ENCODE data around the gene MED4. TPM values are rescaled to one million over a fixed set of nuclear protein-coding genes. Genes with fewer than 3 reads are reported as not detected.

MED4 gene
- total and polyA plus RNA-seq, 2 experiments from 2014 or later: 29.0 to 92.5 TPM

DNA sequence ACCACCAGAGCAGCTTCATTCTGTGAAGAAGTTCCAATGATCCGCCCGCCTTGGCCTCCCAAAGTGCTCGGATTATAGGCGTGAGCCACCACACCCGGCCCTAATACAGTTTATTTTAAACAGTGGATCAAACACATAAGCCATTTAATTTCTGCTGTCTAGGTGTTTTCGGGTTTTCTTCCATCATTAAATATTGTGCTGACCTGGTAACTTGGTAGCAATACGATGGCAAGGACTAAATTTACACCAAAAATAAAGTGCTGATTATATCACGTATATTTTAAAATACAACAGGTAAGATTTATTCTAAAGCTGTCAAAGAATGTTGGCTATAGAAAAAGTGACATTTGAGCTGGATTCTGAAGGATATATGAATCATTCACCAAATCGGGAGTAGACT, 1.3 kb downstream of the MED4 start (continued):
- no peak for TF ChIP-seq CTCF (conservative IDR thresholded peaks at IDR 0.05; ENCODE audit: low read depth in 2 of 2)
- TF ChIP-seq, protein P1, sequence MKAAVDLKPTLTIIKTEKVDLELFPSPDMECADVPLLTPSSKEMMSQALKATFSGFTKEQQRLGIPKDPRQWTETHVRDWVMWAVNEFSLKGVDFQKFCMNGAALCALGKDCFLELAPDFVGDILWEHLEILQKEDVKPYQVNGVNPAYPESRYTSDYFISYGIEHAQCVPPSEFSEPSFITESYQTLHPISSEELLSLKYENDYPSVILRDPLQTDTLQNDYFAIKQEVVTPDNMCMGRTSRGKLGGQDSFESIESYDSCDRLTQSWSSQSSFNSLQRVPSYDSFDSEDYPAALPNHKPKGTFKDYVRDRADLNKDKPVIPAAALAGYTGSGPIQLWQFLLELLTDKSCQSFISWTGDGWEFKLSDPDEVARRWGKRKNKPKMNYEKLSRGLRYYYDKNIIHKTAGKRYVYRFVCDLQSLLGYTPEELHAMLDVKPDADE (IDR thresholded peaks at IDR 0.05): no peak

DNA sequence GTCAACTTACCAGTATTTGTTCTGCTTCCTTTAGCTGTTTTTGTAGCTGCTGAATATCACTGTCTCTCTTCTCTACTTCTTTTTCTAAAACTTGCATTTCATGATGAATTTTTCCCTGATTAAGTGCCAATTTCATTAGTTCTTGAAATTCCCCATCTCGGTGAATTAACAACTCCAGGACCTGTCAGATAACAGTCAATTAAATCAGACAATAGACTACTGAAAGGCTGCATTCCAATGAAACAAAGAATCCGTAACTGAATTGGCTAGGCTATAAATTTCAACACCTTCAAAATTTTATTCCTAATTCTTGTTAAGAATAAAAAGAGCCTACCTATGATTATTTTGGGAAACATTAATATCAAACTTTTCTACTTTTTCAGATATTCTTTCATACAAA, 8.6 kb downstream of the MED4 start:
- Histone ChIP-seq H3K9me2 (ENCODE audit: insufficient read depth) (no peaks in the 10 kb centered on the region), H3K4me3 (no peak overlapping the region), H3K4me1 (ENCODE audit: insufficient read depth) (no peaks in the 10 kb centered on the region), H2AFZ (no peak overlapping the region), H3K27me3 (ENCODE audit: insufficient read depth) (no peaks in the 10 kb centered on the region), H3F3A (replicated peaks; ENCODE audit: low read depth) (no peaks in the 10 kb centered on the region), H3K27ac (ENCODE audit: low read depth) (no peak overlapping the region), H3K79me2 (replicated peaks; ENCODE audit: insufficient read depth) (peaks cover 45% of the 10 kb centered on the region), H4K20me1 (replicated peaks; ENCODE audit: insufficient read depth) (peaks cover 16% of the 10 kb centered on the region), H3K36me3 (ENCODE audit: insufficient read depth) (peaks cover 19% of the 10 kb centered on the region), H3K4me2 (no peak overlapping the region)
- Mint-ChIP-seq H3K9me3 (no peaks in the 10 kb centered on the region; the same call in 2 of the 3 replicates), H3K27me3 (ENCODE audit: insufficient read depth, low read depth, poor library complexity) (no peaks in the 10 kb centered on the region), H3K4me3 (no peak overlapping the region), H3K36me3 (ENCODE audit: low read depth) (peaks cover 34% of the 10 kb centered on the region), H3K27ac (no peak overlapping the region), H3K4me1 (no peaks in the 10 kb centered on the region)
- TF ChIP-seq, protein P2, sequence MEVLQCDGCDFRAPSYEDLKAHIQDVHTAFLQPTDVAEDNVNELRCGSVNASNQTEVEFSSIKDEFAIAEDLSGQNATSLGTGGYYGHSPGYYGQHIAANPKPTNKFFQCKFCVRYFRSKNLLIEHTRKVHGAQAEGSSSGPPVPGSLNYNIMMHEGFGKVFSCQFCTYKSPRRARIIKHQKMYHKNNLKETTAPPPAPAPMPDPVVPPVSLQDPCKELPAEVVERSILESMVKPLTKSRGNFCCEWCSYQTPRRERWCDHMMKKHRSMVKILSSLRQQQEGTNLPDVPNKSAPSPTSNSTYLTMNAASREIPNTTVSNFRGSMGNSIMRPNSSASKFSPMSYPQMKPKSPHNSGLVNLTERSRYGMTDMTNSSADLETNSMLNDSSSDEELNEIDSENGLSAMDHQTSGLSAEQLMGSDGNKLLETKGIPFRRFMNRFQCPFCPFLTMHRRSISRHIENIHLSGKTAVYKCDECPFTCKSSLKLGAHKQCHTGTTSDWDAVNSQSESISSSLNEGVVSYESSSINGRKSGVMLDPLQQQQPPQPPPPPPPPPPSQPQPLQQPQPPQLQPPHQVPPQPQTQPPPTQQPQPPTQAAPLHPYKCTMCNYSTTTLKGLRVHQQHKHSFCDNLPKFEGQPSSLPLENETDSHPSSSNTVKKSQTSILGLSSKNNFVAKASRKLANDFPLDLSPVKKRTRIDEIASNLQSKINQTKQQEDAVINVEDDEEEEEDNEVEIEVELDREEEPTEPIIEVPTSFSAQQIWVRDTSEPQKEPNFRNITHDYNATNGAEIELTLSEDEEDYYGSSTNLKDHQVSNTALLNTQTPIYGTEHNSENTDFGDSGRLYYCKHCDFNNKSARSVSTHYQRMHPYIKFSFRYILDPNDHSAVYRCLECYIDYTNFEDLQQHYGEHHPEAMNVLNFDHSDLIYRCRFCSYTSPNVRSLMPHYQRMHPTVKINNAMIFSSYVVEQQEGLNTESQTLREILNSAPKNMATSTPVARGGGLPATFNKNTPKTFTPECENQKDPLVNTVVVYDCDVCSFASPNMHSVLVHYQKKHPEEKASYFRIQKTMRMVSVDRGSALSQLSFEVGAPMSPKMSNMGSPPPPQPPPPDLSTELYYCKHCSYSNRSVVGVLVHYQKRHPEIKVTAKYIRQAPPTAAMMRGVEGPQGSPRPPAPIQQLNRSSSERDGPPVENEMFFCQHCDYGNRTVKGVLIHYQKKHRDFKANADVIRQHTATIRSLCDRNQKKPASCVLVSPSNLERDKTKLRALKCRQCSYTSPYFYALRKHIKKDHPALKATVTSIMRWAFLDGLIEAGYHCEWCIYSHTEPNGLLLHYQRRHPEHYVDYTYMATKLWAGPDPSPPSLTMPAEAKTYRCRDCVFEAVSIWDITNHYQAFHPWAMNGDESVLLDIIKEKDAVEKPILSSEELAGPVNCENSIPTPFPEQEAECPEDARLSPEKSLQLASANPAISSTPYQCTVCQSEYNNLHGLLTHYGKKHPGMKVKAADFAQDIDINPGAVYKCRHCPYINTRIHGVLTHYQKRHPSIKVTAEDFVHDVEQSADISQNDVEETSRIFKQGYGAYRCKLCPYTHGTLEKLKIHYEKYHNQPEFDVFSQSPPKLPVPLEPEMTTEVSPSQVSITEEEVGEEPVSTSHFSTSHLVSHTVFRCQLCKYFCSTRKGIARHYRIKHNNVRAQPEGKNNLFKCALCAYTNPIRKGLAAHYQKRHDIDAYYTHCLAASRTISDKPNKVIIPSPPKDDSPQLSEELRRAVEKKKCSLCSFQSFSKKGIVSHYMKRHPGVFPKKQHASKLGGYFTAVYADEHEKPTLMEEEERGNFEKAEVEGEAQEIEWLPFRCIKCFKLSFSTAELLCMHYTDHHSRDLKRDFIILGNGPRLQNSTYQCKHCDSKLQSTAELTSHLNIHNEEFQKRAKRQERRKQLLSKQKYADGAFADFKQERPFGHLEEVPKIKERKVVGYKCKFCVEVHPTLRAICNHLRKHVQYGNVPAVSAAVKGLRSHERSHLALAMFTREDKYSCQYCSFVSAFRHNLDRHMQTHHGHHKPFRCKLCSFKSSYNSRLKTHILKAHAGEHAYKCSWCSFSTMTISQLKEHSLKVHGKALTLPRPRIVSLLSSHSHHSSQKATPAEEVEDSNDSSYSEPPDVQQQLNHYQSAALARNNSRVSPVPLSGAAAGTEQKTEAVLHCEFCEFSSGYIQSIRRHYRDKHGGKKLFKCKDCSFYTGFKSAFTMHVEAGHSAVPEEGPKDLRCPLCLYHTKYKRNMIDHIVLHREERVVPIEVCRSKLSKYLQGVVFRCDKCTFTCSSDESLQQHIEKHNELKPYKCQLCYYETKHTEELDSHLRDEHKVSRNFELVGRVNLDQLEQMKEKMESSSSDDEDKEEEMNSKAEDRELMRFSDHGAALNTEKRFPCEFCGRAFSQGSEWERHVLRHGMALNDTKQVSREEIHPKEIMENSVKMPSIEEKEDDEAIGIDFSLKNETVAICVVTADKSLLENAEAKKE (CRISPR knock-in tag; IDR thresholded peaks at IDR 0.05): no peak
- DNase-seq (ENCODE audit: low spot score): no peak
- no peak for ATAC-seq
